H1 (cell line): ENCODE data around the gene SOX2. TPM values are rescaled to one million over a fixed set of nuclear protein-coding genes. Genes with fewer than 3 reads are reported as not detected.

Experiments
- BCL11A ChIP-seq, 2 experiments: IDR thresholded peaks; one replicate each; pipeline ENCODE4 v1.6.1; 2011; ENCODE audit warnings: low read depth in 2 of 2, low read length in 2 of 2, mild to moderate bottlenecking in 2 of 2
- JUND ChIP-seq: IDR thresholded peaks from 2 replicates; pipeline ENCODE4 v1.6.1; 2011; ENCODE audit warnings: mild to moderate bottlenecking, improper control_type of control experiment, low read length
- NANOG ChIP-seq: IDR thresholded peaks from 2 replicates; pipeline ENCODE4 v1.6.1; 2011; ENCODE audit warnings: low read length, low read depth, mild to moderate bottlenecking, inconsistent platforms; ENCODE audit not compliant: insufficient read depth, poor library complexity, severe bottlenecking
- POLR2A ChIP-seq, 2 experiments: IDR thresholded peaks; 1 replicate in 1 of 2; 2 replicates in 1 of 2; pipeline ENCODE4 v1.6.1; 2011; ENCODE audit warnings: low read depth in 2 of 2, low read length in 2 of 2, mild to moderate bottlenecking in 2 of 2; ENCODE audit errors: control extremely low read depth in 1 of 2
- RFX5 ChIP-seq: IDR thresholded peaks from 2 replicates; pipeline ENCODE4 v1.6.1; 2011; ENCODE audit warnings: low read depth, low read length, improper control_type of control experiment, borderline replicate concordance
- SAP30 ChIP-seq: fragments of 300-600 bp; sonication (generic); IDR thresholded peaks from 2 replicates; pipeline ENCODE4 v1.7.1; 2012; ENCODE audit warnings: low read length, moderate library complexity, mild to moderate bottlenecking, inconsistent platforms; ENCODE audit not compliant: insufficient read depth, insufficient replicate concordance
- TEAD4 ChIP-seq: IDR thresholded peaks from 2 replicates; pipeline ENCODE4 v1.6.1; 2012; ENCODE audit warnings: low read depth, low read length, inconsistent platforms, mixed read lengths
- polyA plus RNA-seq, 7 experiments: library from polyadenylated mRNA; depleted of rRNA in 3 of 7; stranded (reverse) in 5 of 7; unstranded in 2 of 7; fragments of >200 nt in 5 of 7; fragments of 200-250 nt in 2 of 7; gene quantifications; 1 replicate in 5 of 7; 2 replicates in 1 of 7; 4 replicates in 1 of 7; pipeline versions ENCODE4 v1.2.1 to v1.2.3, GENCODE V29; 2011 to 2013; ENCODE audit warnings: missing spikeins in 2 of 7, mixed read lengths in 2 of 7
- total RNA-seq: library from RNA; stranded (reverse); fragmentation: NEBNext Ultra II Directional; extraction: Animal tissue kit (Norgen Biotek cat#: 25700); gene quantifications from 2 replicates; pipeline ENCODE4 v1.2.1, GENCODE V29; 2021
- TF ChIP-seq, protein P1 (sequence below): IDR thresholded peaks from 2 replicates; pipeline ENCODE4 v1.6.1; 2012; ENCODE audit warnings: inconsistent platforms
- TF ChIP-seq, protein P2 (sequence below), 3 experiments: IDR thresholded peaks; 1 replicate in 2 of 3; 2 replicates in 1 of 3; pipeline versions ENCODE4 v1.5.1 to v1.6.1; 2011; ENCODE audit warnings: low read length in 3 of 3, mild to moderate bottlenecking in 3 of 3, inconsistent platforms in 2 of 3, low read depth in 1 of 3, moderate library complexity in 1 of 3; ENCODE audit not compliant: insufficient read depth in 1 of 3; ENCODE audit errors: control extremely low read depth in 1 of 3

Gene SOX2
- total and polyA plus RNA-seq, 2 of the 8 experiments (the other 6 are each of a cell fraction or from before 2014, with no cell fraction given) = 149 to 247 TPM

DNA sequence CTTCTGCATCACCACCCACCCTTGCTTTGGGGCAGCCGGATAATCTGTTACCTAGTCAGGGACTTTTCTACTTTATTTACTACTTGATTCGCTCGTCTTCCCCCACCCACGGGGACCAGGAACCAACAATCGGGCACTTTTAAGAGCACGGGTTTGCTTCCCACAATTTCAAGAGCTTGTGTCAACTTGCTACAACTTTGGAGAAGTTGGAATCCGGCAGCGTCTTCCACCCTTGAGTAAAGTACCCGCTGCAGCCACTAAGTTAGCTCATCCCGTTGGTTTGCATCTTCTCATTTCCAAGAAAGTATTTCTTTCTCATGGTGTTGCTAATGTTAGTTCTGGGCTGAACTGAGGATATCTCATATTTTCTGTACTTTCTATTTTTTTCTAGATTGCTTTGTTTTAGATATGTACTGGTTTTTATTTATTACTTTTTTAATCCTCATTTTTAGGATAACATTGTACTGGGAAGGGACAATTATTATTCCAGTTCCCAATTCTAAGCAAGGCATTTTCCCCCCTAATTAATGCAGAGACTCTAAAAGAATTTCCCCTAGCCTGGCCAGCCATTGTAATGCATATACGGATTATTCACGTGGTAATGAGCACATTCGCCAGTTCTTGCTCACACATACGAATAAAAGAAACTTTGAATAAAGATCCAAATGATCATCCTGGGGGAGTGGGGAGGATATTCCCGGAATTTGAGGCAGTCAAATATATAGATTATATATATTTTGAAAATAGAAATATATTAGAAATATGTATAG lies 4.0 kb downstream of the SOX2 start (continued):
- TF ChIP-seq, protein P1, sequence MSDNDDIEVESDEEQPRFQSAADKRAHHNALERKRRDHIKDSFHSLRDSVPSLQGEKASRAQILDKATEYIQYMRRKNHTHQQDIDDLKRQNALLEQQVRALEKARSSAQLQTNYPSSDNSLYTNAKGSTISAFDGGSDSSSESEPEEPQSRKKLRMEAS = no peak
- TF ChIP-seq JUND (peak; percentile 68), POLR2A (IDR thresholded peaks at IDR 0.05; ENCODE audit: control extremely low read depth in 1 of 2, low read depth in 2 of 2, low read length in 2 of 2) (peak; percentile 49 to 79), SAP30 (no peak), BCL11A (IDR thresholded peaks at IDR 0.05; ENCODE audit: low read depth in 2 of 2, low read length in 2 of 2) (peak; percentile 55 to 89), TEAD4 (peak; percentile 84), RFX5 (no peak), NANOG (peak; percentile 43)
- TF ChIP-seq, protein P2, sequence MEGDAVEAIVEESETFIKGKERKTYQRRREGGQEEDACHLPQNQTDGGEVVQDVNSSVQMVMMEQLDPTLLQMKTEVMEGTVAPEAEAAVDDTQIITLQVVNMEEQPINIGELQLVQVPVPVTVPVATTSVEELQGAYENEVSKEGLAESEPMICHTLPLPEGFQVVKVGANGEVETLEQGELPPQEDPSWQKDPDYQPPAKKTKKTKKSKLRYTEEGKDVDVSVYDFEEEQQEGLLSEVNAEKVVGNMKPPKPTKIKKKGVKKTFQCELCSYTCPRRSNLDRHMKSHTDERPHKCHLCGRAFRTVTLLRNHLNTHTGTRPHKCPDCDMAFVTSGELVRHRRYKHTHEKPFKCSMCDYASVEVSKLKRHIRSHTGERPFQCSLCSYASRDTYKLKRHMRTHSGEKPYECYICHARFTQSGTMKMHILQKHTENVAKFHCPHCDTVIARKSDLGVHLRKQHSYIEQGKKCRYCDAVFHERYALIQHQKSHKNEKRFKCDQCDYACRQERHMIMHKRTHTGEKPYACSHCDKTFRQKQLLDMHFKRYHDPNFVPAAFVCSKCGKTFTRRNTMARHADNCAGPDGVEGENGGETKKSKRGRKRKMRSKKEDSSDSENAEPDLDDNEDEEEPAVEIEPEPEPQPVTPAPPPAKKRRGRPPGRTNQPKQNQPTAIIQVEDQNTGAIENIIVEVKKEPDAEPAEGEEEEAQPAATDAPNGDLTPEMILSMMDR (IDR thresholded peaks at IDR 0.05; ENCODE audit: control extremely low read depth in 1 of 3, insufficient read depth in 1 of 3, low read depth in 1 of 3, low read length in 3 of 3) = no peak
